NCI-H128 (cell line): ENCODE data around the gene CIRBP.
A peak's percentile ranks its signal among the peaks of the same experiment; 100 is the strongest.

ENCODE experiments used
- DNase-seq: peaks from one replicate; lab custom pipeline; 2025; ENCODE audit not compliant: unreplicated experiment; lab: John Stamatoyannopoulos, UW

CIRBP gene

DNA sequence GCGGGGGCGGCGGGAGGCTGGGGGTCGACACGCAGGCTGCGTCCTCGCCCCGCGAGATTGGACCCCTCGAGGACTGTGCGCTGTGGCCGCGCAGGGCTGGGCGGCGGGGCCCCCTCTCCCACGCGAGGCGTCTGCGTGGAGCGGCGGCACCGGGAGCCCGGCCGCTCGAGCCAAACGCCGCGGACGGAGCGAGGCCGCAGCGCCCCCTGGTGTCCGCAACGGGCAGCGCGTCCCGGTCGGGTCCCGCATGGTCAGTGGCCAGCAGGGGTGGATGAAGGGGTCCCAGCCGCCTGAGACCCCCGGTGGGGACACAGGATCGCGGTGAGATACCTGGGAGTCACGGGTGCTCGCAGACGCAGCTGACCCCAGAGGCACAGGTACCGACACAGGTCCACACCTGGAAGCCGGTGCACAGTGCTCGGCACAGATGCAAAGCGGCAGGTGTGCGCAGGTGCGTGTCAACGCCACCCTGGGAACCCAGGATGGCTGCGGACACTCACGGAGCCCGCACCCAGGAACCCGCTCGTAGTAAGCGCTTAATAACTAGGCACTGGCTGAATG is 2.1 kb upstream of the CIRBP start:
- DNase-seq, result no peak

DNA sequence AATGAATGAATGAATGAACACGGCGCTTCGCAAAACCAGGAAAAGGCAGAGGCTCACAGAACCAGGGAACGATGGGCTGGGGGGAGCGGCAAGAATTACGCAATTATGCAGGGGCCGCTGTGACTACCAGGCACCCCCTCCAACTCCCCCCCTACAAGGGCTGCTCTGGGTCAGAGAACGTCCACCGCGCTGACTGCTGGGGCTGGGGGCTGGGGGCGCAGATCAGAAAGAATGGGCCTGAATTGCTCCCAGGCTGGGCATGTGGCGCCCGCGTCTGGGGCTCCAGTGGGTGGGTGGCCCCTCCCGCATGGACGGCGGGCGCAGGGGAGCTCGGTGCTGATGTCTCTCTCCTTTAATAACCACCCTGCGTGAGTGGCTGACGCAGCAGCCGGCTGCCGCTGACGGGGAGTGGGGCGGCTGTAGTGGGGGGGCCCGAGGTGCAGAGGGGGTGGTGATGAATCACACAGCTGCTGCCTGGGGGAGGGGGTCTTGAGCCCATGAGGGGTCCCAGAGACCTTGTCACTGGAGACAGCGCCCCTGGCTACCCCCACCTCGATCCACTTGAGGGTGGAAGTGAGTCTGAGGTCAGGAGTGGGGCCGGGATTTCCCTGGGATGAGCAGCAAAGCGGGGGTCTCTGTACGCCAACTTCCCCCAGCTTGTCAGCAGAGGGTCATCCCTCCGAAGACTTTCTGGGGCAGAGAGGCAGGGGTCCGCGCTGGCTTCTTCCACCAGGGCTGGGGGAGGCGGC is 1.5 kb upstream of the CIRBP start:
- DNase-seq, result no peak

DNA sequence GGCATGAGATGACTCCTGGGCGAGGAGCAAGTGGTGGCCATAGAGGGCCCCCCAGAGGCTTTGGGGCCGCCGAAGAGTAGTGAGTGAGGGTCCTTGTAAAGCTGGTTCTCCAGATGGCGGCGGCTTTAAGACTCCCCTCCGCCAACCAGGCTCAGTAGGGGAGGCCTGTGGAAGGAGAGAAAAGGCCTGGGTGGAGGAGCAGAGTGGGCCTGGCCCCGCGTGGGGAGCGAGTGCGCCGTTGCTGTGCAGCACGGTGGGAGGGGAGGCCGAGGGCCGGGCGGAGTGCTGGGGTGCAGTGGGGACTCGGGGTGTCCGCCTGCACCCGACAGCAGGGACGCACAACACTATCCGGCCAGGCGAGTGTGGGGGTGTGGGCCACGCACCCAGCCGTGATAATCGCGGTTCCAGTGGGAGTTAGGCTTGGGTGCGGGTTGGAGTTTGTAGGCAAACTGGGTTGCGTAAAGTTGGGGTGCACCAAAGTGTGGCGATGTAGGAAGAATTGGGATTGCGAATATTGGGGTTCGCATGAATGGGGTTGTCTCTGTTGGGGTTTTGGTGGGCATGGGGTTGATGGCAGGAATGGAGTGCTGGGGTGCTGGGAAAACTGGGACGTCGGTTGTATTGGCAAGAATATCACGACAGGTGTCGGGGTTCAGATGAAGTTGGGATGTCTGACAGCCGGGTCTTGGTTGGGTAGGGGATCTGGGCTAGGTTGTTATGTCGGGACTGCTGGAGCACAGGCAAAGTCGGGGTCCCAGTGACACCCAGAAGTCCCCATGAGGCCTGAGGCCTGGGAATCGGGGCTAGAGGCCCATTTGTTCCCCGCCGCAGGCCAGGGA is 687 bp upstream of the CIRBP start:
- no peak for DNase-seq

DNA sequence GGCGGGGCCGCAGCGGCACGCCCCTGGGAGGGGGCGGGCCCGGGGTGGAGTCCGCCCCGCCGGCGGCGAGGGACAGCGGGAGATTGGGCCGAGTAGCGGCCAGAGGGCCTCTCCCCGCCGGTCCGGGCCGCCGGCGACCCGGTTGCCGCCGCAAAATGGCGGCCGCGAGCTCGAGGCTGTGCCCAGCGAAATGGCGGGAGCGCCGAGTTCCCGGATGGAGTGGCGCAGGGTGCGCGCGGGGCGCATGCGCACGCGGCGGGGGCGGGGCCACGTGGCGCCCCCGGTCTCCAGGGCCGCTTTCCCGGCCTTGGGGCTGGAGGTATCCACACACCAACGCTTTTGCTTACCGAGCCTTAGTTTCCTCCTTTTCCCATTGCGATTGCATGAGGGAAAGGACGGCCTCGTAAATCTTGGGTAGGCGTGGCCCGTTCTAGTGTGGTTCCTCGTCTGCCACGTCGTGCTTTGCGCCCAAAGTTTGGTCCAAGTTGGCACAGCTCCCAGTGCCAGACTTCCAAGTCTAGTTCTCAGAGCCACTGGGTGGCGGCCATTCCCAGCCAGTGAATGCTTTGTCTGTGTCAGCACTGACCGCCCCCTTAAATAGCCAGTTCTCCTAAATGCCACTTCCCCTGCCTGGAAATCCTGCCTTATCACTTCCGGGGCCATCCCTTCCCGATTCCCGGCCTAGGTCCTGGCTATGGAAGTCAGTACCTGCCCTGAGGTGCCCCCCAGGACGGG is 513 bp downstream of the CIRBP start:
- peak; percentile 61 for DNase-seq

DNA sequence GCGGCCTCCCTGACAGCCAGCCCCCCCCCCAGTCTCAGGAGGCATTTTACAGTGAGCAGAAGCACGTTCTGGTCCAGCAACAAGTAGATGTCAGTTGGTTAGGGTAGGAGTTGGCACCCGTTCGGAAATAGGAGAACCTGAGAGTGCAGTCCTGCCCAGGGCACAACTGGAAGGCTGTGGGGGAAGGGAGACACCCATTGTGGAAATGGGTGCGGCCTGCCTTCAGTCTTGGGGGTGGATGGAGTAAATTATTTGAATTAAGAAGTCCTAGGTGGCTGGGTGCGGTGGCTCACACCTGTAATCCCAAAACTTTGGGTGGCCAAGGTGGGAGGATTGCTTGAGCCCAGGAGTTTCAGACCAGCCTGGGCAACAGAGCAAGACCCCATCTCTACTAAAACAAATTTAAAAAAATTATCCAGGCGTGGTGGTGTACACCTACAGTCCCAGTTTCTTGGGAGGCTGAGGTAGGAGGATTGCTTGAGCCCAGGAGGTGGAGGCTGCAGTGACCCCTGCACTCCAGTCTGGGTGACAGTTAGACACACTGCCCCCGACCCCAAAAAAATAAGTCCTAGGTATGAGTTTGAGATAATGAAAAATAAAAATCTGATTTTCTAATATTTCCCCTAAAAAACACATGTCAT is 1.2 kb downstream of the CIRBP start:
- DNase-seq, result no peak

DNA sequence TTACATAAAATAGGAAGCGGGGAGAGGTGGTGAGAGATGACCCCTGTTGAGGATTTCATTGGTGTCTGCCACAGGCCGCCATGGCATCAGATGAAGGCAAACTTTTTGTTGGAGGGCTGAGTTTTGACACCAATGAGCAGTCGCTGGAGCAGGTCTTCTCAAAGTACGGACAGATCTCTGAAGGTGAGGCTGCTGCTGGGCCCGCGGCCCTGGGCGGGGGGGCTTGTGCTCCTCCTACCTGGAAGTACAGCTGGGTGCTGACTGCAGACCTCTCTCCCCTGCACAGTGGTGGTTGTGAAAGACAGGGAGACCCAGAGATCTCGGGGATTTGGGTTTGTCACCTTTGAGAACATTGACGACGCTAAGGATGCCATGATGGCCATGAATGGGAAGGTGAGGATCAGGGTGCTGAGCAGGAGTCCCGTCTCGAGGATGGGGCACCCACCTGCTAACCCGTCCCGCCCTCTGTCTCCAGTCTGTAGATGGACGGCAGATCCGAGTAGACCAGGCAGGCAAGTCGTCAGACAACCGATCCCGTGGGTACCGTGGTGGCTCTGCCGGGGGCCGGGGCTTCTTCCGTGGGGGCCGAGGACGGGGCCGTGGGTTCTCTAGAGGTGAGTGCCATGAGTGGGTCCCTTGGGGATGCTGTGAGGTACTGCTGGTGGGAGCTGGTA is 1.9 kb downstream of the CIRBP start:
- DNase-seq, result no peak

DNA sequence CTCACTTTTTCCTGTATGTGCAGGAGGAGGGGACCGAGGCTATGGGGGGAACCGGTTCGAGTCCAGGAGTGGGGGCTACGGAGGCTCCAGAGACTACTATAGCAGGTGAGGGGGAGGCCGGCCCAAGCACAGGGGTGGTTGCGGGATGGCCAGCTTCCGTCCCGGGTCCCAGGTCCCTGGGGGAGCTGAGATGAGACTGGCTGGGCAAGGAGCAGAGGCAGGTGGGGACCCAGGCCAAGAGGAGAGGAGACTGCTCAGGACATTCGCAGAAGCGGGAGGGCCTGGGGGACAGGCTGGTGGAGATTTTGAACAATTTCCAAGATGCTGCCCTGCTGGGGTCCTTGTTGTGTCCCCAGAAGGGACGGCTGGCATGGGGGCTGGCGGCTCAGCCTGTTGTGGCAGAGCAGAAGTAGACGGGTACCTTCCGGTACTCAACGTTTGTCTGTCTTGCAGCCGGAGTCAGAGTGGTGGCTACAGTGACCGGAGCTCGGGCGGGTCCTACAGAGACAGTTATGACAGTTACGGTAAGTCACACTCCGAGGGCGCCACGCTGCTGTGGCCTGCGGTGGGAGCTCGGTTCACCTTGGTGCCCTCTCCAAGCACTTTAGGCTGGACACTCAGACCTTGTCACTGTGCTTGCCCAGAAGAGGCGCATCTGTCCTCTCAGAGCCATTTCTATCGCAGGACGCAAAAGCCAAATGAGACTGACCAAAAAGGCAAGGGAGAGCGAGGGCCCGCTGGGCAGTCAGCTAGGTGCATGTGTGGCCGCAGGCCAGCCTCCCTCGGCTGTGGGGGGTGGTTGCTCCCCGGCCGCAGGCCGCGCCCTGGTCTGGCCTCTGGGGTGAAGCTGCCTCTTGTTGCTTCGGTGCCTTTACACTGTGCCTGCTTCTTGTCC is 2.6 kb downstream of the CIRBP start:
- DNase-seq, result no peak

DNA sequence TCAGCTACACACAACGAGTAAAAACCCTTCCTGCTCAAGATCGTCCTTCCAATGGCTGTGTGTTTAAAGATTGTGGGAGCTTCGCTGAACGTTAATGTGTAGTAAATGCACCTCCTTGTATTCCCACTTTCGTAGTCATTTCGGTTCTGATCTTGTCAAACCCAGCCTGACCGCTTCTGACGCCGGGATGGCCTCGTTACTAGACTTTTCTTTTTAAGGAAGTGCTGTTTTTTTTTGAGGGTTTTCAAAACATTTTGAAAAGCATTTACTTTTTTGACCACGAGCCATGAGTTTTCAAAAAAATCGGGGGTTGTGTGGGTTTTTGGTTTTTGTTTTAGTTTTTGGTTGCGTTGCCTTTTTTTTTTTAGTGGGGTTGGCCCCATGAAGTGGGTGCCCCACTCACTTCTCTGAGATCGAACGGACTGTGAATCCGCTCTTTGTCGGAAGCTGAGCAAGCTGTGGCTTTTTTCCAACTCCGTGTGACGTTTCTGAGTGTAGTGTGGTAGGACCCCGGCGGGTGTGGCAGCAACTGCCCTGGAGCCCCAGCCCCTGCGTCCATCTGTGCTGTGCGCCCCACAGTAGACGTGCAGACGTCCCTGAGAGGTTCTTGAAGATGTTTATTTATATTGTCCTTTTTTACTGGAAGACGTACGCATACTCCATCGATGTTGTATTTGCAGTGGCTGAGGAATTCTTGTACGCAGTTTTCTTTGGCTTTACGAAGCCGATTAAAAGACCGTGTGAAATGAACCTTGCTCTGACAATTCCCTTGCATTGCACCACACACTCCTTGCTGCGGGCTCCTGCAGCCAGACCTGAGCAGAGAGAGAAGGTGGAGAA is 3.5 kb downstream of the CIRBP start:
- no peak for DNase-seq

DNA sequence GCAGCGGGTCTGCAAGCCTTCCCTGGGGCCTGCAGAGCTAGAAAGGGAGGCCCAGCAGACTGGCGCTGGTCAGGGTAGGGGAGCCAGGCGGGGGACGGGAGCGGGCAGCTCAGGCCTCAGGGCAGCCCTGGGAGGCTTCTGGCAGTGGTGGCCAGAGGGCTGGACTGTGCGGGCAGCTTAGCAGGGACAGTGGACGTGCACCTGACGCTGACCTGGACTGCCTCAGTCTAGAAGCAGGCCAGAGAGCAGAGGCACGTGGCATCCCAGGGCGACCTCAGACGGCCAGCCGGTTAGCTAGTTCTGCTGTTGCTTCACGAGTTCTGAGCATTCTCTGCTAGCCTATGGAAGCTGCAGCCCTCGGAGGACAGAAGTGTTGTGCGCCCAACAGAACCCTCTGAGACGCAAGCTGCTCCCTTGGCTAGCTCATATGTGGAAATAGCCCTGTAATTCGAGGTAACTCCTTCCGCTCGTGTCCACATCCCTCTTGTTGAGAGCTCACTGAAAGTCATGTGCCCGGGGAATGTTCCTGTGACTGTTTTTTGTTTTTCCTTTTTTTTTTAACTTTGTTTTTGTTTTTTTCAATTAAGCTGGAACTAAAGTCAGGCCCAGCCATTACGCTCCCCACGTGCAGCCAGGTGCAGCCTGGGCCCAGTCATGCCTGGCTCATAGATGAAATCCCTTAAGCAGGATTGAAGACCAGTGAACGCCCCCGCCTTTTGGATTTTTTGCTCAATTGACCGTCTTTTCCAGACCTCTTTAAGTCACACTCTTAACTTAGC is 4.3 kb downstream of the CIRBP start:
- DNase-seq, result no peak

DNA sequence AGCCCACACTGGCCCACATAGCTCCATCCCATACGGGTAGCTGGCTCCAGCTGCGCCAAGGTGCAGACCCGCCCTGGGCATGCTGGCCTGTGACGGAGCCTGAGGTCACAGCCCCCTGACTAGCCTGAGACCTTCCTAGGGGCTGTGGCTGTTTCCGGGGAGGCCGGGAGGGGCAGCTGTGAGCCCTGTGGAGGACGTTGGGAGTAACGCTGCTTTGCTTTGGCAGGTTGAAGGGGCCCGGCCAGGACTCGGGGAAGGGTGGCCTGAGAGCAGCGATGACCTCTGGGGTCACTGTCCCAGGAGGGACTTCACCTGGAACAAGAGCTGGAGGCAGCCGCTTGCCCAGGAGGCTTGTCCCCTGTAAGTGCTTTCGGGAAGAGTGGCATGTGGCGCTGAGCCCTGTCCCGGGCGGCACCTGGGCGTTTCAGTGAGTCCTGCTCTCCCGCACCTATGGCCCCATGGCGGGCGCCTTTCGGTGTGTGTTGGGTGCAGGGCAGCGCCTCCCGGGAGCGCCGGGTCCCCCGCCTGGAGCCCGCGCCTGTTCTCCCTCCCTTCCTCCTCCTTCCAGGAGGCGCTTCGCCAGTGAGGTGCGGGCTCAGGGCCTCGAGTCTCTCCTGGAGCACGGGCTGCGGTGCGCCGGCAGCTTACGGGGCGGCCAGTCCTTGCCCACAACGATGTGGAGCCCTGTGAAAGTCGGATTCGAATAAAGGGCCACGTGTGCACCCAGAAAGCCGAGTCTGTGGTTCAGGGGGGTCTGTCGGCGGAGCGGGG is 5.1 kb downstream of the CIRBP start:
- no peak for DNase-seq

DNA sequence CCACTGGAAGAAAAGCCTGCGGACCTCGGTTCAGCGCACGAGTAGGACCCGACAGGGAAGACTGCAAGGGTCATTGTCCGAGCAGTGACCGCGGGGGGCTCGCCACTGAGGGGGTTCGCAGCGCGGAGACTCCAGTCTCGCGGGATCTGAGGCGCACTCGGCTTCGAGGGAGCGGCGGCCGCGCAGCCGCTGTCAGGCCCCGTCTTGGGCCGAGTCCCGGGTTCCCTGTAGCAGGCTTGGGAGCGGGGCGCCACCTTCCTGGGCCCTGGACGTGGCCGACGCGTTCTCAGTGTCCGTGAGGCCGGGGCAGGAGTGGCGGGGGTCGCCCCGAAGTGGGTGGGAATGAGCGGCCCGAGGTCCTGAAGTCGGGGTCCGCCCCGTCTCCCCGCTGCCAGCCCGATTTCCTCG is 5.7 kb downstream of the CIRBP start:
- DNase-seq, result no peak

DNA sequence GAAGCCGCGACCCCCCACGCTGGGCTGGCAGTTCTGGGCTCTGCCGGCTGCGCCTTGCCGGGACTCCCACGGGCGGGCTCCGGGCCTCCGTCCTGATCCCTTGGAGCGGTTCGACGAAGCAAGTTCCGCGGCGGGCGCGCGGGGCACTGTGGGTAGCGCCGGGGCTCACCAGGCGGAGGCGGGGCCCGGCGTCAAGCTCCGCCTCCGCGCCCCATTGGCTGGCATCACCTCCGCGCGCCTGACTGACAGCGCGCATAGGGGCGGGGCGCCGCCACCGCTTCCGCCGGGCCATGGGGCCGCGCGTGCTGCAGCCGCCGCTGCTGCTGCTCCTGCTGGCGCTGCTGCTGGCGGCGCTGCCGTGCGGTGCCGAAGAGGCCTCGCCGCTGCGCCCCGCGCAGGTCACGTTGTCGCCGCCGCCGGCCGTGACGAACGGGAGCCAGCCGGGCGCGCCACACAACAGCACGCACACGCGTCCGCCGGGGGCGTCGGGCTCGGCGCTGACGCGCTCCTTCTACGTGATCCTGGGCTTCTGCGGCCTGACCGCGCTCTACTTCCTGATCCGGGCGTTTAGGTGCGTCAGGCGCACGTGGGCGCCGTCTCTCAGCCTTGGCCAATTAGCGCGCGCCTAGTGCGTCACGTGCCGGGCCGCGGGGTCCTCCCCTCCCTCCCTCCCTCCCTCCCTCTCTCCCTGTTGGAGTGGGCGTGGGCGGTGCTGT is 6.3 kb downstream of the CIRBP start, which contains the start of gene FAM174C:
Gene FAM174C (plus strand): TSS at position 271 of the 716 bp plus-strand sequence. CDS start 20 bp downstream, at position 291.
- DNase-seq, result peak; percentile 92

DNA sequence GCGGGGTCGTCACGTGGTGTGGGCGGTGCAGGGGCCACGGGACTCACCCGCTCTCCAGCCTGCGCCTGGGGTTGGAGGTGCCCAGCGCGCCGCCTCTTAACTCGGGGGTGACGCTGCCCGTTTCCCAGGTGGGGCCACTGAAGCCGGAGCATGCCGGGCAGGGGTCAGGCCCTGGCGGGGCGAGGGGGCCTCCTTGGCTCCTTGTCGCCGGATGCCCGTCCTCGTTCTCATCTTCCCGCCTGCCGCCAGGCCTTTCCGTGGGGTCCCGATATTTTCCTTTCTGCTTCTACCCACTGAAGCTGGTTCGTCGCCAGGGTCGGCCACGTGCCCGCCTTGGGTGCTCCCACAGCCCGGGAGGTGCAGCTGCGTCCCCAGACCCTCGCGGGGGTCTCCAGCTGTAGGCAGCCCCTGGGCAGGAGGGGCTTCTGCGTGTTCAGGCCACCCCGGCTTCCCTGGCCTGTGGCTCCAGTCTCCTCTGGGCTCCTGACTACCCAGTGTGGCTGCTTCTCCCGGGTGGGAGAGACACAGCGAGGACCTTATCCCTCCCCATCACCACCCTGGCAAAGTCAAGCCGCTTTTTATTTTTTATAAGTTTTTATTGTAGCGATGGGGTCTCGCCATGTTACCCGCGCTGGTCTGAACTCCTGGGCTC is 7.0 kb downstream of the CIRBP start:
- DNase-seq, result no peak

DNA sequence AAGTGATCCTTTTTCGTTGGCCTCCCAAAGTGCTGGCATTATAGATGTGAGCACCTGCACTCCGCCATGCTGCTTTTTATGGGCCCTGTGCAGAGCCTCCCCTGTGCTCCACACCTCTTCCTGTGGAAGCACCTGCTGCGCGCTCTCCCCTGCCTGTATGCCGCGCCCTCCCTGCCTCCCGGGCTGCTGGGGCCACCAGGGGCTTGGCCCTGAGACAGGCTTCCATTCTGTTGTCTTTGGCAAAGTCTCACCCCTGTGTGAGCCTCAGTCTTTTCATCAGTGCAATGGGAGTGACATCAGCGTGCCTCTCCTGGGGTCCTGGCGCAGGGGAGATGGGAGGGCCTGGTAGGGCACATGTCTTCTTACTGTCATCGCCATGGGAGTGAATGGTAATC is 7.5 kb downstream of the CIRBP start:
- no peak for DNase-seq

DNA sequence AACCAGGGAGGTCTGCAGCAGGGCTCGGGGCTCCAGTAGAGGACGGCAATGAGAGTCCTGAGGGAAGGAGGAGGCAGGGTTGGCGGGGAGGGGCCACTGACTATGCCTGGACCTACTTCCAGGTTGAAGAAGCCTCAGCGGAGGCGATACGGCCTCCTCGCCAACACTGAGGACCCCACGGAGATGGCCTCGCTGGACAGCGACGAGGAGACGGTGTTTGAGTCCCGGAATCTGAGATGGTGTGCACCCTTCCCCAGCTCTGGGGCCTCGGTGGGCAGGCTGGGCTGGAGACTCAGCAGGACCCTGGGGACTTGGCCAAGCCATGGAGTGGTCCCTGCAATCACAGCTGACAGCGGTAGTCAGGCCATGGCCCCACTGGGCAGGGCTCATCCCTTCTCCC is 7.9 kb downstream of the CIRBP start:
- no peak for DNase-seq

DNA sequence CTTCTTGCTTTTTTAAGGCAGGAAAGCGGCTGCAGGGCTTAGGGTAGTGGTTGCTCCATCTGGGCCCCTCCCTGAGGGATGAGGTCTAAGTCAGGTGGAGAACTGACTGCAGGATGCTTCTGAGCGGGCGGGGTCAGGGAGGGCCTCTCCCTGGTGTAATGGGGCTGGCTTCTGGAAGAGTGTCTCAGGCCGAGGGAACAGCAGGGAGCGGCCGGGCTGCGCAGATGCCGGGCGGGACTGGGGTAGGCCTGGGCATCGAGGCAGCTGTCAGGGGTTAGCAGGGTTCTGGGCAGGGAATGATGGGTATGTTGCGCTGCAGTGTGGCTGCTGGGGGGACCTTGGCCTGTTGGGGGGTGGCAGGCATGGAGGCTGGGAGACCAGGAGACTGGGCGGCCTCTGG is 8.9 kb downstream of the CIRBP start:
- no peak for DNase-seq
